ENCODE results near the gene ZMIZ1.

ZMIZ1 gene

DNA sequence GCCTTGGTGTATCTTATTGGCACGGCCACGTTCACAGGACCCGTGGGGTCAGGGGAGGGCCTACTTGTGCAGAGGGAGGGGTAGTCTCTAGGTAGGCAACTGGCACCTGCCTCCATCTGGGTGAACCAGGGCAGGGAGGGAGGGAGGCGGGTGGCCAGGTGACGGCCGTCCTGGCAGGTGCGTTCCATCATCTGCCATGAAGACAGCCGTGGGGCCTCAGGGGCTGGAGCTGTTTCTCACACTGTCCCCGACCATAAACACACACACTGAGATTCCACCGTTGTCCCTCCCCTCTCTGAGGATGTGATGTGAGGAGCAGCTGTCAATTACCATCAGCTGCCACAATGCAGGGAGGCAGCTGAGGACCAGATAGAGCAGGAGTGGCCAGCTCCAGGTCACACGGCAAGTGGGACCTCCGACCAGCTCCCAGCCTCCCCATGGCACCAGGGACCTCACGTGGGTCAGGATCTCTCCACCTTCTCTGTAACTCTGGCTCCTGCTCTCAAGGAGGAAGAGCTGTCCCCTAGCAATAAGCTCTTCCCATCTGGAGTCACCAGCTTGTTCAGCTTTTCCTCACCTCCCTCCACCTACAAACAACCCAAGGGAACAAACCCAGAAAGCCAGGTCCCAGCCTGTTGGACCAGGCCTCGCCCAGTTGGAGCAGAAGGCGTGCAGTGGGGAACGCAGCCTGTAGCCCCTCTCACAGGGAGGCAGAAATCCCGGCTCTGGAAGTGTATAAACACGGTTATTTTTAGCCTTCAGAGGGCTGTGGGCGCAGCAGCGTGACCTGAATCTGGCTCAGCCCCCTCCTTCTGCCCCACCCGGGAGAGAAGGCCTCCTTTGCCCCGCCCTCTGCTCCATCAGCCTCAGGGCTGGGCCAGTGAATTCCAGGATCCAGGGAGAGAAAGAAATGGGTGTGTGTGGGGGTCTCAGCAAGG lies 33.1 kb downstream of the ZMIZ1 start:
- DNase-seq = peak; percentile 72

DNA sequence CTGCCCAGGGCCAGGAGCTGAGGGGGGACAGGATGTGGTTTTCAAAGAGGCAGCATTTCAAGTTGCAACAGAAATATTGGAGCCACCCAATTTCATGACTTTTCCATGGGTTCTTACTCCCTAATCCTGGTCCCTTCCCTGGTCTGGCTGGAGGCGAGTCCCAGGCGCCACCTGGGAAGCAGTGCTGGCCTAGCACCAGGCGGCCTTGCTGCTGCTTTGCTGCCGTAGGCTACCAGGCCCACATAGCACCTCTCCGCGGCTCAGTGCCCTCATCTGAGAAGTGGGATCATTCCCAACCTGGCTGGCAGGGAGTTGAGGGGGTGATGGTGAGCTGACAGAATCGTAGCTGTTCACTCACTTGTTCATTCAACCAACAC lies 33.7 kb downstream of the ZMIZ1 start:
- DNase-seq = no peak

DNA sequence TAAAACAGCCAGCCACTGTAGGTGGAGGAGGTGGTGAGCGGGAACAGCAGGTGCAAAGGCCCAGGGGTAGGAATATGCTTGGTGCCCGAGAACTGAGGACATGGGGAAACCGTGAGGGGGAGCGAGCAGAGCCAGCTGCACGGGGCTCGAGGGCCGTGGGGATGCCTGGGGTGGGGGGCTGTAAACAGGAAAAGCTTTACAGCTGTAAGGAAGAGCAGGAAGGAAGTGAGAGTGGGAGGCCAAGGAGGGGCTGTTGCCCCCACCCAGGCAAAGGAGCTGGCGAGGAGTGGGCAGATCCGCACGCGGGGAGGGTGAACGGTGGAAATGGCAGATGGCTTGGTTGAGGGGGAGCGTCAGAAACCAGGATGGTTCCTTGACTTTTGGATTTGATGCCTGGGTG lies 34.4 kb downstream of the ZMIZ1 start:
- DNase-seq = no peak

DNA sequence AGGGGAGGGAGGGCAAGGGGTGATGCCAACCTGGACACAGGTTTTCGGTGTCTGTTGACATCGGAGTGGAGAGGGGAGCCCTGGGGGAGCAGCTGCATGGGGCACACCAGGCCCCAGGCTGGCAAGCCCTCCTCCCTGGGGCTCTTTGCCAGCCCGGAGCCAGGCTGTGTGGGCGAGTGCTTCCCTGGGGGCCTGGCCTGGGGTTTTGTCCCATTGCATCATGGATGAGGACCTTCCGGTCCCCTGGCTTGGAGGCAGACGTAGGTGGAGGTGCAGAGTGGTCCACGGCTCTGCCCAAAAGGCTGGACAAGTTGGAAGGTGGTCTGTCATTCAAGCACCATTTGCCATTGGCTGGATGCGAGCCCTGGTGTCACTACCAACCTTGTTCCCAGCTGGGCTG lies 34.8 kb downstream of the ZMIZ1 start:
- DNase-seq = no peak

DNA sequence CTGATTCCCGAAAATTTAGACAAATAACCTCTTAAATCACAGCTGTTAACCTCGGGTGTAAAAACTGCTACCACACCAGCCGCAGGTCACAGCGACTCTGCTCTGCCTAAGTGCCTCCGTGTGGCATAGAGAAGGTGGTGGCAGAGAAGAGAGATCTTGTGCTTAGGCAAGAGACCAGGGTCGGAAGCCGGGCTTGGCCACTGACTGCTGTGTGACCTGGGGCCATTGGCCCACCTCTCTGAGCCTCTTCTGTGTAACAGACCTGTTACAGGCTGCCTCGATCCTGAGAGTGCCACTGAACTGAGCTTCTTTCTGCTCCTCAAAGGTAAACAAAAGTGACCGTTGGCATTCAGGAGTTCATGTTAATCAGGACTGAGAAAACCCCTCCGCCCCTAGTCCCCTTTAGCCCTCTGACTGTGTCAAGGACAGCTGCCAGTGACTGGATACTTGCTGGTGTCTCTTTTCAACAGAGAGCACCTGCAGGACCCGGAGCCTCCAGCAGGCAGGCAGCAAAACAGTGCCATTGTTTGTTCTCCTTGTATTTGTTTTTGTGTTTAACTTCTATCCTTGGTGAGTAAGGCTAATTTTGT lies 36.5 kb downstream of the ZMIZ1 start:
- DNase-seq = peak; percentile 31

DNA sequence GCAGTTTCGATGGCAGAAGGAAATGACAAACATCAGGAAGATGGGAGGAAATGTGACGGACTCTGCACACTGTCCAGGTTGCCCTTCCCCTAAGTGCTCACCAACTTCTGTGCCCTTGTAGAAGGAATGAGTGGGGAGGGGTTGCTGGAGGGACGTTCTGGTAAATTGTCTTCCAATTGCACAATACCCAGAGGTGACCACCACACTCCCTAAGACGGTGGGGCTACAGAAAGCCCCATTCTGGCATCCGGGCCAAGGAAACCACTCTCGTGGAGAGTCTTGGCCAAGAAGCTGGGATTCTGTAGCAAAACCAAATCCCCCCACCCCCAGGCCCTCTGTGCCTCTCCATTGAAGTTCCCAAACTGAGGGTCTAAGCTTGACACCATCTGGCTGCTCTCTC lies 37.1 kb downstream of the ZMIZ1 start:
- no peak for DNase-seq

DNA sequence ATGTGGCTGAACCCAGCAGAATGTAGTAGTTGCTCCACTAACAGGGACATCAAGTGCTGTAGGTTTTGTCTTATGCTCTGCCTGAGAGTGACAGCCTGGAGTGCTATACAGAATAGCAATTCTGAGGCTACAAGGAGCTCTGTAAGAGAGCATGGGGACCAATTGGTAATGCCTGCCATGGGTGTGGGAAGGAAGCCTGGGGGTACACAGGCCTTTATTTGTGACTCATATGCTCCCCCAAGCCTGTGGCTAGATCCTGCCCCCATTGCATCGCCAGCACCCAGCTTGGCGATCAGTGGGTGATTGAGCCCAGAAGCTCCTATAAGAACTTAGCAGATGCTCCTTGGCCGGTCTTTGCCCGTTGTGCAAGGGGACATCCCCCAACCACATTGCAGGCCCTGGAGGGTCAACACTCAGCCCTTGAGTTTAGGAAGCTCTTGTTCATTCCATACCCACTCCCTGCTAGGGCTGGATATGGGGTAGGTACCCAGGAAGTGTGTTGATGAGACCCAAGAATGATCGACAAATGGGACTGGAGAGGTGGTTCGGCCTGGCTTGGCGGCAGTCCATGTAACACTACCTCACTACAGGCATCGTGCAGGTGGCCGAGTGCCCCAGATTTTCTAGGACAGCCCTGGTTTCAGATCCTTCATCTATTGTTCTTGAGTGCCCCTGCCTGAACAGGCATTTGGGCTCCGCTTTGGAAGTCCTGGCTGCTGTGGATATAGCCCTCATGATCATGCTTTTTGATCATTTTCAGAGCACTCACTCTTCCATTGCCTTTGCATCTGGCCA lies 37.7 kb downstream of the ZMIZ1 start:
- no peak for DNase-seq

DNA sequence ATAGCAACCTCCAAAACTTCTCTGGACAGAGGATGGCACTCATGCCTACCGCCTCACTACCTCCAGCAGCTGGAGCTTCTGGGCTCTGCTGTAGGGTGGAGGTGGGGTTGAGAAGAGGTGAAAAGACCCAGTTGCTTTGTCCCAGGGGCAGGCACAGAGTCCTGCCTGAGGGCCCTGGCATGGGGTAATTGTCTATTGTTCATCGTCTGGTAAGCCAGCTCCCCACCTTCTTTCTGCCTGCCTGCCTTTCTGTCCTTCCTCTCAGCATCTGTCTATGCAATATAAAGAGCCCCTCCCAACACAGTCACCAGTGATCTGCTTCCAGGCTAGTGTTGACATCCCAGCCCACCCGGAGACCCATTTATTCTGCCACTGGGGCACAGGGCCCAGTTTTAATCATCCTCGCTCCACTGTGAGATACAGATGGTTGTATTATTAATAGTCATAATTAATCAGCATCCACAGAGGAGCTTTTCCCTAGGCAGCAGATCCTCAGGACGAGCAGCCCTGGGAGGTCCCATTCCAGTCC lies 39.0 kb downstream of the ZMIZ1 start:
- DNase-seq = no peak

DNA sequence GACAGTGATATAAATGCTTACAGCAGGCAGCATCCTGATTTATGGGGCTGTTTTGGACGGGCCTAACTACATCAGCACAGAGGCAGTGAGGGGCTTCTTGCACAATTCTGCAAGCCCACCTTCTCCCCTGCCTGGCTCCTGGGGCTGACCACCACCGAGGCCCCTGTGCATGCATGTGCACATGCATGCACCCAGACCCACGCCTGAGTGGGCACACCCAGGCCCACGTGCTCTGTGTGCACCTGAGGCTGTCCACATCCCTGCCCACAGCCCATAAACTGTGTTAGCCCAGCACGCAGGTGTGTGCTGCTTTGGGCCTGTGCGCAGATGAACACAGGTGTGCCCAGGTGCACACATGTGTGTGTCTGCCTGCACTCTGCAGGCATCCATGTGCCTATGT lies 40.0 kb downstream of the ZMIZ1 start:
- no peak for DNase-seq

DNA sequence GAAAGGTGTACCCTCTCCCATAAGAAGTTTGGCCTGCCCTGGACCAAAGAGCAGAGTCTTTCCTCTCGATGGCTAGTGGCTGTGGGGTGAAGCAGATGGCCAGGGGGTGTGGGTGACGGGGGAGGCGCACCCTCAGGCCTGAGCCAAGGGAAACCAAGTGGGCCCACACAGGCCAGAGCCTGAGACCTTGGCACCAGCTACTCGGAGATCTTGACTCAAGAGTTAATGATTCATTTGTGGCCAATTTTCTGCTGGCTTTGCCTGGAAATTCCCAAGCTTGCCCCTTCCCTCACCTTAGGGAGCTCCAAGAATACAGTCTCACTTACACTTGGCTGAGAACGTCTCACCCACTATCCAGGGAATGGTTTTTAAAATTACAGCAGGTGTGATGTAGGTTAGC lies 42.7 kb downstream of the ZMIZ1 start:
- DNase-seq = no peak

DNA sequence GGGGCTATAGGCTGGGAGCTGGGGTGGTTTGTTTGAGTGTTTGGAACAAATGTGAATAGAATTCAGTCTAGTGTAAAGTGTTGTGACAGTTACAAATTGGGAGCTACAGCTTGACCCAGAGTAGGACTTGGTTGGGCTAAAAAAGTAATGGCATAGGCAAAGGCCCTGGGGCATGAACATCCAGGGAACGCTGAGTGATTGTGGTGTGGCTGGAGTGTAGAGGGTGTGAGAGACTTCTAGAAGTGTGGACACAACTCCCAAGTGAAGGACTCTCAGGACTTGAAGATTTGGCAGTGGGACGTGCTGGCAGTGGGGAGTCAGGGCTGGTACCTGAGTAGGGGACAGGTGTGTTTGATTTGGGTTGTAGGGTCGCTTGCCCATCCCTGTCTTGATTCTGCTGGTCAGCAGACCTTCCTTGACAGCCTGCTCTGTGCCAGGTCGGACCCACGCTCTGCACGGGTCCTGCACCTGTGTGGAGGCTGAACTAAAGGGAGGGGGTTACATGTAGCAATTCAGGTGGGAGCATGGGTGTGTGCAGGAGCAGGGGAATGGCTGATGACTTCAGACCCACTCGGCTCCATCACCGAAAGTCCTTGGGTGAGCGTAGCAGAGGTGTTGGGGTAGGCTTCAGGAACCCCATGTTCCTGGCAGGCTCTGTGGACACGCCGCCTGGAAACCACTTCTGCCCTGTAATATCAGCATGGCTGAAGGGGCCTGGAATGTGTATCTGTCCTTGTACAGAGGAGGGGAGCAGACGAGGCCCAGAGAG lies 43.3 kb downstream of the ZMIZ1 start:
- no peak for DNase-seq

DNA sequence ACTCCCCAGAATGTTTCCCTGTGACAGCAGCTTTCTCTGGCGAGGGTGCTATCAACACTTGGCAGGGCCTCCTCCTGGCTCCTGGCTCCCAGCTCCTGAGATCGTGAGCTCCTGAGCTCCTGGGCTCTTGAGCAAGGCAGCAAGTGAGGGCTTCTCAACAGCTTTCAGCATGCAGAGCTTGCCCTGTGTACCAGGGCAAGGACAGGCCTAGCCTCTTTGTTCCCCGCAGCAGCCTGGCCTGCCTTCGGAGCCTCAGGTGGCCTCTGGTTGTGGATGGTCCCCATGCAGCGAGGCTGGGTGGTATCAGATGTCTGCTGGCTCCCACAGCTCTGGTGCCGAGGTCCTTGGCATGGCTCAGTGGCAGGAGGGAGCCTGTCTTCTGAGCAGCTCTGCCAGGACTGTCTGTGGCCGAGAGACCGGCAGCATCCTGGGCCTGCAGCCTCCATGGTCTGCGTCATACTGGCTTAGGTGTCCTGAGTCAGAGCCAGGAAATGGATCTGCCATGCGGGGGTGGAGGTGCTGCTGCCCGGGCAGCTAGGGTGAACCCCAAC lies 44.2 kb downstream of the ZMIZ1 start:
- DNase-seq = peak; percentile 37

DNA sequence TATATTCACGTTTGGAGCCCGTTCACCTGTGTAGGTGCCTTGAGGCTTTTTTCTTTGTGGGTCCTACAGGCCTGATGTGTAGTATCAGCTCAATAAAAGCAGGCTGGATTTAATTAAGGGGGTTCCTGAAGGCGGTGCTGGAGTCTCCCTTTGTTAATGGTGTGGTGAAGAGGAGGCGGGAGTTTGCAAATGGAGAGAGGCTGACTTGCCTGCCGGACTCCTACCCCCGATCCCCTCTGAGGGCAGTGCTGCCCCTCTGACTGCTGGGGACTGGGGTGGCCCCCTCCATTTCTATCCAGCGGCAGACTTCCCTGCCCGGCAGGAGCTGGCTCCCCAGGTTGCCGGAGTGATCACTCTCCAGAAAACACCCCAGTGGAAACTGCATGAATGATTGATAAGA lies 45.1 kb downstream of the ZMIZ1 start:
- DNase-seq = no peak

DNA sequence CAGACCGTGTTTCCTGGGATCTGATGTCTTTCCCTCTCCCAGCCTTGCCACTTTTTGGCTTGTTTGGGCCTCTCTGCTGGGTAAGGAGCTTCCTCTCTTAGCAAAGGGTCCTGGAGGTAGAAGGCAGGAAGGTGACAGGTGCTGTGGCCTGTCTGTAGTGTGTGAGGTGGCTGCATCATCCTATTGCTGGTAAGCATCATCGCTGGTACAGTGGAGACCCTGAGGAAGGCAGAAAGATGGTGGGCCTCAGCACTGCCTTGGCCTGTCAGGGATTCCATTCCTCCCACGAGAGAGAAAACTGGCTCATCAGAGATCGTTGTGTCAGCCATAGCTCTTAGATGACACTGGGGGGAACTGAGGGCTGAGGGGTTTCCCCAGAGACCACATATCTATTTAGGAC lies 46.5 kb downstream of the ZMIZ1 start:
- no peak for DNase-seq

DNA sequence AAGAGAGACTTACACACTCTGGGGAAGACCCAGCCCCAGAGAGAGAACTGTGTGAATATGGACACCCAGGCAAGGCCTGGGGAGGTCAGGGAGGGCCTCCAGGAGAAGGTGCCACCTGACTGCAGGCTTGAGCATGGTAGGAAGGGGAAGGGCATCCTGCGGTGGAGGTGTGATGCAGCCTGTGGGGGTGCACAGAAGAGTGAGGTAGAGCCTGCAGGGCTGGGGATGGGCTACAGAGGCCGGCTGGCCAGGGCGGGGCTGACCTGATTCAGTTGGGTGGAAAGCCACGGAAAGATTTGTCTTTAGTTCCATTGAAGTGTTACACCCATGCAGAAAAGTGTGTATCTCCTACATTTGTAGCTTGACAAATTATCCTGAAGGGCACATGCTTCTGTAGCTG lies 47.6 kb downstream of the ZMIZ1 start:
- DNase-seq = no peak

DNA sequence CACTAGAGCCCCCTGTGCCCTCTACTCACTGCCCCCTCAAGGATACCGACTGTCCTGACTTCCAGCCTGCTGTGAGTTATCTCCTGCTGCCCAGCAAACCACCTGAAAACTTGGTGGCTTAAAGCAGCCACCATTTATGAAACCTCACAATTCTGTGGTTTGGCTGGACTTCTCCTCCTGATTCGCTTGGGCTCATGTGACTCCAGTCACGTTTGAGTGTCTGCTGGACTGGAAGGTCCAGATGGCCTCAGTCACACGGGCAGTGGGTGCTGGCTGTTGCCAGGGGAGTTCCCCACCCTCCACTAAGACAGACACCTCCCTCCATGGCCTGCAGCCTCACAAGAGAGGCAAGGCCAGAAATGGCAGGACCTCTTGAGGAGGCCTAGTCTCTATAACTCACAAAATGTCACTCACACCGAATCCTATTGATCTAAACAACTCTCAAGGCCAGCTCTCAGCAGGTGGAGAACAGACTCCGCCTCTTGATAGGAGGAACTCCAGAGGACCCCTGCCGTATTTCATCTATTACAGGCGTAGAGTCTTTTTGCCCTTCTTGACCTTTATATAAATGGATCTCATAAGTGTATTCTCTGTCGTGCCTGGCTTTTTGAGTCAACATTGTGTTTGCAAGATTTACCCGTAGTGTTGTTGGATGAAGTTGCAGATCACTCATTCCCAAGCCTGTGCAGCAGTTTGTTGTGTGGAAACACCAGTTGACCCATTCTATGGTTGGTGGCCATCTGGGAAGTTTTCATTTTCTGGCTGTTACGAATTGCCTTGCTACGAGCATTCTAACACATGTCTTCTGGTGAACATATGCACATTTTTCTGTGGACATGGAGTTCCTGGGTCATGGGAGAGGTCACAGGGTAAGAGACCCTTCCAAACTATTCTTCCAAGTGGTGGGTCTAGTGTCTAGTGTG lies 48.3 kb downstream of the ZMIZ1 start:
- peak; percentile 84 for DNase-seq

DNA sequence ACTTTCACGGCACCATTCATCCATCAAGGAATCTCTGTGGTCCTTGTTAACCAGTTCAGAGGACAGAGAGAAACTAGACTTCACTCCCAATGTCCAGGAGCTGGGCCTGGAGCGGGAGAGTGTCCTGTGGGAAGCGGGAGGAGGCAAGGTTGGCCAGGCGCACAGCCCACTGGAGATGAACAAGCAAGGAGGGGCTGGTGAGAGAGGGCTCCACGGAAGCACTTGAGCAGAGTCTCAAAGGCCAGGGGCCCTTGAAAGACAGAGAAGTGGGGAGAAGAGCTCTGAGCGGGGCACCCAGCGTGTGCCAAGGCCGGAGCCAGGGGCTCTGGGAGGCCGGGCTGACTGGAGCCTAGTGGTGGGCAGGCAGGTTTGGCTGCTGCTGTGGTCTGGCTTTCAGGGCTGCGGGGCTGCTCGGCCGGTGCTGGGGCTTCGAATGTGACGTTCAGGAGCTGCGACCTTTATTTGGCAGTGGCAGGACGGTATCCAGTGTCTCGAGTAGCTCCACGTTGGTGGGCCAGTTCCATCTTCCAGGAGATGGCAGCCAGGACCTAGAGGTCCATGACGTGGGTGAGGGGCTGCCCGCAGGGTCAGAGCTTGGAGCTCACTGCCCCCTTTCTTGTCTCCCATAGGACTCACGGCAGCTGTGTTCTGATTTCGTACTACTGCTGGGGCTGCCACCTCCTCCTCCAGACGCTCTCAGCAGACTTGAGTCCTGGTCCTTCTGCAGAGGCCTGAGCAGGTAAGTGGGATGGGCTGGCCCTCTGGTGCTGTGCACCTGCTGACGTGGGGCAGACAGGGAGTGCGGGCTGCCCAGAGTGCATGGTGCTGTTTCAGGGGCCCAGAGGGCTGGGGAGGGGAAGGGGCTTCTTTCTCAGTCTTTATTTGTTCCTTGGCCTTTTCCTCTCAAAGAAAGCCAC lies 49.8 kb downstream of the ZMIZ1 start:
- no peak for DNase-seq

DNA sequence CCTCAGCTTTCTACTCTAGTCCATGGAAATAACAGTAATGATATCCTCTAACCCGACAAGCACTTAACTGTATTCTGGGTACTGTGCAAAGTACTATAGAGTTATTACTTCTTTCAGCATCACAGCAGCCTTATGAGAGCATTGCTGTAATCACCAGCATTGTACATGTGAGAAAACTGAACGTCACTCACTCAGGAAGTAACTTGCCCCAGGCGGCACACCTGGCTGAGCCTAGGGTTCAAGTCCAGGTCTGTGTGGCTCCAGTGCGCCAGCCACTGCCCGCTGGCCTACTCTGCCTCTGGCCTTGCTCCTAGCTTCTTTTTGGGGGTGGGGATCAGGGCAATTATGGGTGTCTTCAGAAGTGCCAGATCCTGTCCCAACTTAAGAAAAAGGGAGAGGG lies 50.5 kb downstream of the ZMIZ1 start:
- no peak for DNase-seq

DNA sequence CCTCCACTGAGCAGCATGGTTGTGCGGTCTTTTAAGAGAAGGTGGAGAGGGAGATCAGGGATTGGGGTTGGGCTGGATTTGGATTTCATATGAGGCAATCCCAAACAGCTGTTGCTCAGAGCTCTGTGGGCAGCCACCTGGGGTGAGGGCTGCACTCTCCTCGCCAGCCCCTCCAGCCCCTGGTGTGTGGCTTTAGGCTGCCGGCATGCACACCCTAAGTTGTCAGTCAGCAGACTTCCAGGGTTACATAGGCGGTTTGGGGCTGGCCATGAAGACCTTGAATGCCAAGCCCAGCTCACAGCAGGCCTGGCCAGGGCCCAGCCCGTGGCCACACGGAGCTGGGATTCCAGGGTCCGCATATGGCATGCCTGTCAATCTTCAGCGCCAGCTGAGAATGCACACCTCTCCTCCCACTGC lies 54.8 kb downstream of the ZMIZ1 start:
- no peak for DNase-seq

DNA sequence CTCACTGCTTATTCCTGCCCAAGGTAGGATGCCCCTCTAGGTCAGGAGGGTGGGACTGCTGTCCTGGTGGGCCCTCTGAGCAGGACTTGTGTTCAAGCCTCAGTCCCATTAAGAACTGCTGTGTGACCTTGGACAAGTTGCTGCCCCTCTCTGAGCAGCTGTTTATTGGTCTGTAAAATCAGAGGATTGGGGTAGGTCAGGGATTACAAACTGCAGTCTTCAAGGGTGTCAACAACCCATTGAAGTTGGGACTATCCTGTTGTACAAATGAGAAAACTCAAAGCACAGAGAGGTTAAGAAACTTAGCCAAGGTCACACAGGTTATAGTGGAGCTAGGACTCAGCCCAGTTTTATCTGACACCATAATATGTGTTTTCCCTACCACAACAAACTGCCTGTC lies 55.3 kb downstream of the ZMIZ1 start:
- DNase-seq = no peak
